Left ventricle myocardium superior (tissue), 1 donor: ENCODE measurements around the gene NPY4R2. TPM values are rescaled to one million over a fixed set of nuclear protein-coding genes. Genes with fewer than 3 reads are reported as not detected.
"Not testable (repeated sequence)": the region's sequence is repeated elsewhere in the genome, so short reads cannot be mapped to it uniquely, and the experiment has no call there.

Experiments used
- ATAC-seq: fragments of 200-7000 bp; cut with Tn5 transposase; one replicate; pipeline ENCODE4 v1.9.1; 2020; ENCODE audit warnings: mild to moderate bottlenecking, moderate library complexity
- DNase-seq: peaks from one replicate; pipeline ENCODE4 v3.0.0-alpha.2; 2020
- intact Hi-C: fragments of 100-400 bp; cut with micrococcal nuclease; formaldehyde crosslinking; loops from one replicate; pipeline ENCODE4 v1.11.0; 2022
- long read RNA-seq: library from polyadenylated mRNA; unstranded; transcript quantifications from one replicate; pipeline ENCODE4 v2.0.0, GENCODE V29; 2021
- total RNA-seq: library from RNA; stranded (reverse); fragmentation: NEBNext Ultra II Directional; extraction: Animal tissue kit (Norgen Biotek cat#: 25700); gene quantifications from one replicate; pipeline ENCODE4 v1.2.1, GENCODE V29; 2021
- donor health status: DM: no; HTN: yes; CAD: no; lungs with severe emphysema.

NPY4R2 gene
- not detected for total RNA-seq
- long read RNA-seq, result 0 reads

- intact Hi-C loops, DNase-seq, ATAC-seq: not testable (repeated sequence)
Measured at GRCh38 chr10:47918475-47918874, at the start of gene NPY4R2. TSS of gene NPY4R2 (plus strand) at chr10:47918662. CDS start at chr10:47921988, 3,326 bp downstream.

GRCh38 chr10:47870887-47871286, 47.6 kb upstream of the NPY4R2 start:
- DNase-seq, ATAC-seq, intact Hi-C loops: not testable (repeated sequence)

GRCh38 chr10:47871485-47872180, 46.8 kb upstream of the NPY4R2 start:
- intact Hi-C loops, DNase-seq: not testable (repeated sequence)
- ATAC-seq, result peak; percentile 34

GRCh38 chr10:47872236-47872635, 46.2 kb upstream of the NPY4R2 start:
- DNase-seq, ATAC-seq, intact Hi-C loops: not testable (repeated sequence)

GRCh38 chr10:47884239-47884638, 34.2 kb upstream of the NPY4R2 start:
- ATAC-seq, intact Hi-C loops, DNase-seq: not testable (repeated sequence)

GRCh38 chr10:47884934-47885333, 33.5 kb upstream of the NPY4R2 start:
- ATAC-seq, DNase-seq, intact Hi-C loops: not testable (repeated sequence)

GRCh38 chr10:47886356-47886755, 32.1 kb upstream of the NPY4R2 start:
- ATAC-seq, intact Hi-C loops, DNase-seq: not testable (repeated sequence)

GRCh38 chr10:47886827-47887226, 31.6 kb upstream of the NPY4R2 start:
- intact Hi-C loops, DNase-seq, ATAC-seq: not testable (repeated sequence)

- ATAC-seq, DNase-seq, intact Hi-C loops: not testable (repeated sequence)
Measured at GRCh38 chr10:47890737-47891136, 27.7 kb upstream of the NPY4R2 start.

- ATAC-seq, intact Hi-C loops, DNase-seq: not testable (repeated sequence)
Measured at GRCh38 chr10:47892494-47893261, 25.8 kb upstream of the NPY4R2 start.

- ATAC-seq, DNase-seq, intact Hi-C loops: not testable (repeated sequence)
Measured at GRCh38 chr10:47894571-47894970, 23.9 kb upstream of the NPY4R2 start.

GRCh38 chr10:47897813-47898212, 20.6 kb upstream of the NPY4R2 start:
- intact Hi-C loops, DNase-seq, ATAC-seq: not testable (repeated sequence)

GRCh38 chr10:47909333-47909732, 9.1 kb upstream of the NPY4R2 start:
- intact Hi-C loops, ATAC-seq: not testable (repeated sequence)

GRCh38 chr10:47910486-47910885, 8.0 kb upstream of the NPY4R2 start:
- ATAC-seq, intact Hi-C loops, DNase-seq: not testable (repeated sequence)

More at GRCh38 chr10:47909333-47909732, 9.1 kb upstream of the NPY4R2 start:
- not testable (repeated sequence) for DNase-seq

- ATAC-seq, intact Hi-C loops, DNase-seq: not testable (repeated sequence)
Measured at GRCh38 chr10:47914052-47914451, 4.4 kb upstream of the NPY4R2 start.

GRCh38 chr10:47915849-47916548, 2.5 kb upstream of the NPY4R2 start:
- intact Hi-C loops, DNase-seq: not testable (repeated sequence)
- ATAC-seq, result peak; percentile 66

- ATAC-seq, DNase-seq, intact Hi-C loops: not testable (repeated sequence)
Measured at GRCh38 chr10:47920610-47921009, 2.1 kb downstream of the NPY4R2 start.

- DNase-seq, ATAC-seq, intact Hi-C loops: not testable (repeated sequence)
Measured at GRCh38 chr10:47922503-47922902, 4.0 kb downstream of the NPY4R2 start.

GRCh38 chr10:47924628-47925027, 6.2 kb downstream of the NPY4R2 start:
- DNase-seq, ATAC-seq, intact Hi-C loops: not testable (repeated sequence)
